Omental fat pad (tissue), 4 donors: Measurements from ENCODE around the gene ASCC3. TPM values are rescaled to one million over a fixed set of nuclear protein-coding genes. Genes with fewer than 3 reads are reported as not detected.

Experiments
- ATAC-seq: fragments of 150-250 bp; one replicate; pipeline ENCODE4 v1.9.1; 2016; ENCODE audit warnings: mild to moderate bottlenecking, moderate library complexity; ENCODE audit not compliant: low FRiP score
- DNase-seq: peaks from one replicate; pipeline ENCODE4 v3.0.0-alpha.2; 2019; ENCODE audit warnings: low spot score
- CTCF ChIP-seq, 3 donors: fragments of 450-650 bp; IDR thresholded peaks; one replicate each; pipeline ENCODE4 v1.5.1; 2016 to 2017; ENCODE audit warnings: antibody characterized with exemption in 3 of 3, mild to moderate bottlenecking in 3 of 3, moderate library complexity in 2 of 3
- total RNA-seq, 4 donors: library from RNA; depleted of rRNA; stranded (reverse); fragments of >200 nt; gene quantifications; one replicate each; pipeline ENCODE4 v1.1.0, GENCODE V29; 2016

The ASCC3 gene
- total RNA-seq, 4 donors from 2014 or later = 20.1 to 44.8 (median 25.9) TPM

- no peak for ATAC-seq
- DNase-seq = no peak
Measured at GRCh38 chr6:100469101-100469859, 411.8 kb downstream of the ASCC3 start.

GRCh38 chr6:100468016-100468622, 413.0 kb downstream of the ASCC3 start:
- no peak for DNase-seq
- ATAC-seq = no peak
- TF ChIP-seq CTCF (IDR thresholded peaks at IDR 0.05) = no peak

More at GRCh38 chr6:100469101-100469859, 411.8 kb downstream of the ASCC3 start:
- no peak for TF ChIP-seq CTCF (IDR thresholded peaks at IDR 0.05)

- DNase-seq (no peak), ATAC-seq (no peak)
- no peak for TF ChIP-seq CTCF (IDR thresholded peaks at IDR 0.05)
Measured at GRCh38 chr6:100467129-100468015, 413.8 kb downstream of the ASCC3 start.

GRCh38 chr6:100466410-100467128, 414.6 kb downstream of the ASCC3 start:
- DNase-seq = no peak
- no peak for ATAC-seq
- TF ChIP-seq CTCF (IDR thresholded peaks at IDR 0.05) = no peak

GRCh38 chr6:100465701-100466409, 415.3 kb downstream of the ASCC3 start:
- ATAC-seq = no peak
- DNase-seq = no peak
- TF ChIP-seq CTCF (IDR thresholded peaks at IDR 0.05) = no peak
